ENCODE measurements around the gene UGT8. TPM values are rescaled to one million over a fixed set of nuclear protein-coding genes. Genes with fewer than 3 reads are reported as not detected.

Gene UGT8
- polyA plus RNA-seq, 1 donor from 2014 or later: 0.73 TPM

DNA sequence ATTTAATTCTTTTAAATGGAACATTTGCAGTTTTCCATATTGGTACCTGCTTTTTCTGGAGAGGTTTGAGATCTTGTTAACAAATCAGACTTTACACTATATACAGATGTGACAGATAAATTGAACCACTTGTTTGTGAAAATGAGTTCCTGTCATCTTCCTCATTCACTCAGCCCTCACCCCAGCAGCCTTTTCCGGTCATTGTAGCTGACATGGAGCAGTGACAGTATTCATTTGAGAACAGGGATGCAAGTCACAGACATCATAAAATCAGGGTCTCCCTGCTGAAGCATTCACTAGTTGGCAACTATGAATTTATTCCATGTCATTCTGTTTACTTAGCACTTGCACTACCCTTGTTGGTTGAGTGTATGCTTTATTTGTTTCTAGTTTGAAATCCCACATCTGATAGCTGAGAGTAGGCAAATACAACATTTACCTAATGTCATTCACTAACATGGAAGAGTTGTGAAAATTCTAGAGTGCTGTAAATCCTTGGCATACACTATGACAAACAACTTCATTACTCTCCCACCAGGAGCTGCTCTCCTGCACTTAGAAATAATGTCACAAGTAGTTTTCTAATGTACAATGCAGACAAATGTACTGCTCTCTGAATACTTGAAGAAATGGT is 78.9 kb downstream of the UGT8 start:
- Histone ChIP-seq H2AFZ (ENCODE audit: low read depth, low read length) (no peak overlapping the region), H3K9me2 (ENCODE audit: insufficient read depth, low read length) (no peaks in the 10 kb centered on the region), H3K27me3 (ENCODE audit: insufficient read depth, low read depth, low read length) (no peaks in the 10 kb centered on the region), H3K4me3 (ENCODE audit: low read length) (no peak overlapping the region), H3F3A (ENCODE audit: insufficient read depth, low read length, poor library complexity, severe bottlenecking) (no peaks in the 10 kb centered on the region), H4K20me1 (ENCODE audit: insufficient read depth) (no peaks in the 10 kb centered on the region), H3K9me3 (ENCODE audit: low read length) (no peaks in the 10 kb centered on the region), H3K27ac (ENCODE audit: low read length) (peak overlapping the region; percentile 19), H3K36me3 (ENCODE audit: insufficient read depth, low read length) (no peaks in the 10 kb centered on the region), H3K4me2 (ENCODE audit: low read length) (no peak overlapping the region), H3K9ac (ENCODE audit: low read length) (no peak overlapping the region), H3K79me2 (replicated peaks; ENCODE audit: insufficient read depth, low read length) (no peaks in the 10 kb centered on the region)
- TF ChIP-seq MXI1 (conservative IDR thresholded peaks at IDR 0.05; ENCODE audit: poor library complexity, severe bottlenecking): peak; percentile 43
- peak; percentile 97 for TF ChIP-seq EP300 (conservative IDR thresholded peaks at IDR 0.05; ENCODE audit: poor library complexity, severe bottlenecking)
- TF ChIP-seq POLR2AphosphoS5 (IDR thresholded peaks at IDR 0.05): peak; percentile 65
- no peak for TF ChIP-seq EZH2 (IDR thresholded peaks at IDR 0.05; ENCODE audit: borderline replicate concordance, insufficient read depth, low read length, poor library complexity, severe bottlenecking)
- TF ChIP-seq TAF1 (IDR thresholded peaks at IDR 0.05; ENCODE audit: low read depth): no peak
- no peak for TF ChIP-seq RAD21 (conservative IDR thresholded peaks at IDR 0.05)
- TF ChIP-seq, protein P1, sequence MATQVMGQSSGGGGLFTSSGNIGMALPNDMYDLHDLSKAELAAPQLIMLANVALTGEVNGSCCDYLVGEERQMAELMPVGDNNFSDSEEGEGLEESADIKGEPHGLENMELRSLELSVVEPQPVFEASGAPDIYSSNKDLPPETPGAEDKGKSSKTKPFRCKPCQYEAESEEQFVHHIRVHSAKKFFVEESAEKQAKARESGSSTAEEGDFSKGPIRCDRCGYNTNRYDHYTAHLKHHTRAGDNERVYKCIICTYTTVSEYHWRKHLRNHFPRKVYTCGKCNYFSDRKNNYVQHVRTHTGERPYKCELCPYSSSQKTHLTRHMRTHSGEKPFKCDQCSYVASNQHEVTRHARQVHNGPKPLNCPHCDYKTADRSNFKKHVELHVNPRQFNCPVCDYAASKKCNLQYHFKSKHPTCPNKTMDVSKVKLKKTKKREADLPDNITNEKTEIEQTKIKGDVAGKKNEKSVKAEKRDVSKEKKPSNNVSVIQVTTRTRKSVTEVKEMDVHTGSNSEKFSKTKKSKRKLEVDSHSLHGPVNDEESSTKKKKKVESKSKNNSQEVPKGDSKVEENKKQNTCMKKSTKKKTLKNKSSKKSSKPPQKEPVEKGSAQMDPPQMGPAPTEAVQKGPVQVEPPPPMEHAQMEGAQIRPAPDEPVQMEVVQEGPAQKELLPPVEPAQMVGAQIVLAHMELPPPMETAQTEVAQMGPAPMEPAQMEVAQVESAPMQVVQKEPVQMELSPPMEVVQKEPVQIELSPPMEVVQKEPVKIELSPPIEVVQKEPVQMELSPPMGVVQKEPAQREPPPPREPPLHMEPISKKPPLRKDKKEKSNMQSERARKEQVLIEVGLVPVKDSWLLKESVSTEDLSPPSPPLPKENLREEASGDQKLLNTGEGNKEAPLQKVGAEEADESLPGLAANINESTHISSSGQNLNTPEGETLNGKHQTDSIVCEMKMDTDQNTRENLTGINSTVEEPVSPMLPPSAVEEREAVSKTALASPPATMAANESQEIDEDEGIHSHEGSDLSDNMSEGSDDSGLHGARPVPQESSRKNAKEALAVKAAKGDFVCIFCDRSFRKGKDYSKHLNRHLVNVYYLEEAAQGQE (IDR thresholded peaks at IDR 0.05; ENCODE audit: borderline replicate concordance): peak; percentile 68
- TF ChIP-seq SMC3 (conservative IDR thresholded peaks at IDR 0.05; ENCODE audit: poor library complexity): no peak

DNA sequence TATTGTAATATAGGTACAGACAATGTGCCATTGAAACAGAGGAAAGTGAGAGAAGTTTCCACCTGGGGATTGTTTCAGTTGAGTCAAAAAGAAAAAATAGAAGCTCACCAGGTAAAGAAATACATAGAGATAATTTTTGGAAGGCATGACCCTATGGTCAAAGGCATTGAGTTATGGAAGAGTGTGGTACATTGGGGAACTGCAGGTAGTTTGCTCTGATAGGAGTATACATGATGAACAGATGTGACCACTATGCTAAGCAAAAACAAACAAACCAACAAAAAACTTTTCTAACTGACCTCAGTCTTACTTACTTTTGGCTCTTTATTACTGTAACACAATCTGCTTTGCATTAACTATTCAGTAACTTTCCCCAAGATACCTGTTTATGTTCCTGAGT is 85.9 kb downstream of the UGT8 start:
- Histone ChIP-seq H3K4me2 (ENCODE audit: low read length) (no peak overlapping the region), H3F3A (ENCODE audit: insufficient read depth, low read length, poor library complexity, severe bottlenecking) (no peaks in the 10 kb centered on the region), H2AFZ (ENCODE audit: low read depth, low read length) (no peak overlapping the region), H3K9ac (ENCODE audit: low read length) (no peak overlapping the region), H3K36me3 (ENCODE audit: insufficient read depth, low read length) (no peaks in the 10 kb centered on the region), H3K9me3 (ENCODE audit: low read length) (no peaks in the 10 kb centered on the region), H3K27ac (ENCODE audit: low read length) (no peak overlapping the region), H3K9me2 (ENCODE audit: insufficient read depth, low read length) (no peaks in the 10 kb centered on the region), H3K4me3 (ENCODE audit: low read length) (no peak overlapping the region), H4K20me1 (ENCODE audit: insufficient read depth) (no peaks in the 10 kb centered on the region), H3K79me2 (replicated peaks; ENCODE audit: insufficient read depth, low read length) (no peaks in the 10 kb centered on the region), H3K27me3 (ENCODE audit: insufficient read depth, low read depth, low read length) (no peaks in the 10 kb centered on the region)
- TF ChIP-seq SMC3 (conservative IDR thresholded peaks at IDR 0.05; ENCODE audit: poor library complexity) (no peak), CTCF (IDR thresholded peaks at IDR 0.05; ENCODE audit: poor library complexity, severe bottlenecking) (no peak), RAD21 (conservative IDR thresholded peaks at IDR 0.05) (no peak), EP300 (conservative IDR thresholded peaks at IDR 0.05; ENCODE audit: poor library complexity, severe bottlenecking) (no peak), EZH2 (IDR thresholded peaks at IDR 0.05; ENCODE audit: borderline replicate concordance, insufficient read depth, low read length, poor library complexity, severe bottlenecking) (no peak), TAF1 (IDR thresholded peaks at IDR 0.05; ENCODE audit: low read depth) (no peak), POLR2AphosphoS5 (IDR thresholded peaks at IDR 0.05) (no peak), MXI1 (conservative IDR thresholded peaks at IDR 0.05; ENCODE audit: poor library complexity, severe bottlenecking) (no peak)
- TF ChIP-seq, protein P1 (IDR thresholded peaks at IDR 0.05; ENCODE audit: borderline replicate concordance): no peak

All from neural cell (in vitro differentiated cells).